ENCODE data around the gene CELF1. TPM values are rescaled to one million over a fixed set of nuclear protein-coding genes. Genes with fewer than 3 reads are reported as not detected.

Gene CELF1
- total and polyA plus RNA-seq, 9 of the 15 experiments (the other 6 are each of a cell fraction or from before 2014, with no cell fraction given), result 11.3 to 142 (median 77.4) TPM

- TF ChIP-seq ZNF133 (CRISPR knock-in tag; IDR thresholded peaks at IDR 0.05) (no peak), PHTF2 (CRISPR knock-in tag; IDR thresholded peaks at IDR 0.05) (no peak), ELK3 (CRISPR knock-in tag; IDR thresholded peaks at IDR 0.05) (no peak), KLF16 (IDR thresholded peaks at IDR 0.05) (no peak), ZNF239 (CRISPR knock-in tag; IDR thresholded peaks at IDR 0.05) (no peak), KAT8 (IDR thresholded peaks at IDR 0.05; ENCODE audit: low read depth) (peak; percentile 80; the same call in 1 of the 2 replicates), TAF9B (IDR thresholded peaks at IDR 0.05; ENCODE audit: partially characterized antibody) (peak; percentile 99), HDAC3 (IDR thresholded peaks at IDR 0.05; ENCODE audit: borderline replicate concordance, partially characterized antibody) (no peak), NONO (IDR thresholded peaks at IDR 0.05; ENCODE audit: low read depth in 2 of 2, low read length in 1 of 2) (peak in 1 of 2 experiments; percentile 58; a peak in 2 of 4 replicates), ZSCAN29 (IDR thresholded peaks at IDR 0.05) (no peak), MEF2A (IDR thresholded peaks at IDR 0.05; ENCODE audit: control insufficient read depth, low read depth, low read length) (0 out of 2 replicates have a peak, but pooled peaks have one; percentile 10), KLF6 (CRISPR knock-in tag; IDR thresholded peaks at IDR 0.05; ENCODE audit: borderline replicate concordance) (no peak), ZNF518B (CRISPR knock-in tag; IDR thresholded peaks at IDR 0.05) (no peak), FOSL1 (tag; conservative IDR thresholded peaks at IDR 0.05) (peak; percentile 58), TOE1 (IDR thresholded peaks at IDR 0.05; ENCODE audit: borderline replicate concordance) (peak; percentile 92), TOE1 (CRISPR knock-in tag; IDR thresholded peaks at IDR 0.05; ENCODE audit: borderline replicate concordance, low read depth) (no peak), PRPF4 (IDR thresholded peaks at IDR 0.05; ENCODE audit: insufficient read depth, low read depth, low read length, poor library complexity, severe bottlenecking) (no peak), HBP1 (CRISPR knock-in tag; IDR thresholded peaks at IDR 0.05) (peak; percentile 81; the same call in 1 of the 2 replicates)
- TF ChIP-seq, protein P1, sequence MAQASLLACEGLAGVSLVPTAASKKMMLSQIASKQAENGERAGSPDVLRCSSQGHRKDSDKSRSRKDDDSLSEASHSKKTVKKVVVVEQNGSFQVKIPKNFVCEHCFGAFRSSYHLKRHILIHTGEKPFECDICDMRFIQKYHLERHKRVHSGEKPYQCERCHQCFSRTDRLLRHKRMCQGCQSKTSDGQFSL (CRISPR knock-in tag; IDR thresholded peaks at IDR 0.05), result no peak
- TF ChIP-seq, protein P1 (tag; IDR thresholded peaks at IDR 0.05), result no peak
Observed at GRCh38 chr11:47426062-47426956, 126.6 kb downstream of the CELF1 start, which contains the start of gene PSMC3 (continued).
